GM23248 (cell line): ENCODE measurements around the gene ADM2. TPM values are rescaled to one million over a fixed set of nuclear protein-coding genes. Genes with fewer than 3 reads are reported as not detected.

Experiments
- DNase-seq: peaks from one replicate; pipeline ENCODE4 v3.0.0-alpha.2; 2015
- H2AFZ ChIP-seq: fragments of 200-600 bp; sonication (generic); 2 replicates; pipeline ENCODE4 v1.6.1; 2016; ENCODE audit warnings: antibody characterized with exemption
- H3F3A ChIP-seq: fragments of 200-600 bp; sonication (generic); 2 replicates; pipeline ENCODE4 v1.6.1; 2016; ENCODE audit warnings: mild to moderate bottlenecking, antibody characterized with exemption, mixed run types; ENCODE audit not compliant: insufficient read depth
- H3K27ac ChIP-seq: fragments of 200-600 bp; sonication (generic); 2 replicates; pipeline ENCODE4 v1.5.1; 2016; ENCODE audit warnings: mild to moderate bottlenecking
- H3K27me3 ChIP-seq: fragments of 200-600 bp; sonication (generic); replicated peaks from 2 replicates; pipeline ENCODE4 v1.6.1; 2016; ENCODE audit warnings: mild to moderate bottlenecking; ENCODE audit not compliant: insufficient read depth
- H3K36me3 ChIP-seq: fragments of 200-600 bp; sonication (generic); 2 replicates; pipeline ENCODE4 v1.6.1; 2016; ENCODE audit warnings: low read depth, mild to moderate bottlenecking
- H3K4me1 ChIP-seq: fragments of 200-600 bp; sonication (generic); 2 replicates; pipeline ENCODE4 v1.6.1; 2016; ENCODE audit warnings: mild to moderate bottlenecking; ENCODE audit not compliant: insufficient read depth
- H3K4me2 ChIP-seq: fragments of 200-600 bp; sonication (generic); one replicate; pipeline ENCODE4 v1.6.1; 2016; ENCODE audit warnings: mild to moderate bottlenecking; ENCODE audit not compliant: unreplicated experiment
- H3K4me3 ChIP-seq: fragments of 200-600 bp; sonication (generic); 2 replicates; pipeline ENCODE4 v1.5.1; 2016; ENCODE audit warnings: mild to moderate bottlenecking
- H3K79me2 ChIP-seq: fragments of 200-600 bp; sonication (generic); 2 replicates; pipeline ENCODE4 v1.6.1; 2016; ENCODE audit warnings: mild to moderate bottlenecking; ENCODE audit not compliant: insufficient read depth
- H3K9ac ChIP-seq: fragments of 200-600 bp; sonication (generic); 2 replicates; pipeline ENCODE4 v1.6.1; 2016; ENCODE audit warnings: mild to moderate bottlenecking
- H3K9me2 ChIP-seq: fragments of 200-600 bp; sonication (generic); 2 replicates; pipeline ENCODE4 v1.6.1; 2016; ENCODE audit warnings: mixed run types, mild to moderate bottlenecking, moderate library complexity; ENCODE audit not compliant: insufficient read depth
- H3K9me3 ChIP-seq: fragments of 200-600 bp; sonication (generic); one replicate; pipeline ENCODE4 v1.6.1; 2017; ENCODE audit warnings: low read depth
- H4K20me1 ChIP-seq: fragments of 200-600 bp; sonication (generic); 2 replicates; pipeline ENCODE4 v1.6.0; 2016; ENCODE audit not compliant: insufficient read depth
- EZH2 ChIP-seq: fragments of 200-600 bp; sonication (generic); IDR thresholded peaks from 2 replicates; pipeline ENCODE4 v1.6.1; 2018; ENCODE audit warnings: antibody characterized with exemption, mild to moderate bottlenecking; ENCODE audit not compliant: insufficient read depth, poor library complexity, severe bottlenecking
- EZH2phosphoT487 ChIP-seq: fragments of 200-600 bp; sonication (generic); IDR thresholded peaks from 2 replicates; pipeline ENCODE4 v1.6.1; 2018; ENCODE audit warnings: antibody characterized with exemption, moderate library complexity, mild to moderate bottlenecking, low read depth; ENCODE audit not compliant: insufficient read depth
- WGBS, 2 experiments: methylation state at CpG; one replicate each; pipeline ENCODE4 v1.1.6; 2015 to 2017; ENCODE audit warnings: low lambda C conversion rate in 2 of 2, low coverage in 1 of 2; ENCODE audit errors: missing lambda C conversion rate in 2 of 2; 5-methylcytosine and 5-hydroxymethylcytosine counted together
- in situ Hi-C: fragments of 300-500 bp; cut with MboI; formaldehyde crosslinking; loops from 2 replicates; pipeline ENCODE4 v1.15.0; 2020
- polyA plus RNA-seq: library from polyadenylated mRNA; unstranded; fragments of >200 nt; fragmentation: Nextera tagmentation; extraction: Ambion mirVana; gene quantifications from 2 replicates; pipeline ENCODE4 v1.2.1, GENCODE V29; 2016
- total RNA-seq: library from RNA; depleted of rRNA; stranded (reverse); fragments of >200 nt; shearing (Covaris generic); gene quantifications from 2 replicates; pipeline ENCODE4 v1.2.3, GENCODE V29; 2014

ADM2 gene
- total and polyA plus RNA-seq, 2 experiments from 2014 or later = 11.6 to 15.2 TPM

GRCh38 chr22:50488006-50488677 is 6.8 kb downstream of the ADM2 start:
- DNase-seq = no peak
- H3K4me2 ChIP-seq = no peak overlapping the region
- H3K27me3 ChIP-seq = no peaks in the 10 kb centered on the region
- in situ Hi-C loops = no loop called here
- H3K27ac ChIP-seq = no peak overlapping the region
- H3K79me2 ChIP-seq = no peaks in the 10 kb centered on the region
- 70 to 75% methylated on average over 8 to 18 of the region's 18 CpGs for WGBS, 2 experiments
- no peaks in the 10 kb centered on the region for H3K36me3 ChIP-seq
- H3F3A ChIP-seq = no peaks in the 10 kb centered on the region
- no peaks in the 10 kb centered on the region for H3K9me2 ChIP-seq
- no peaks in the 10 kb centered on the region for H3K4me1 ChIP-seq
- H2AFZ ChIP-seq = no peak overlapping the region
- no peak for TF ChIP-seq EZH2
- TF ChIP-seq EZH2phosphoT487 = no peak
- no peak overlapping the region for H3K4me3 ChIP-seq
- no peak overlapping the region for H3K9ac ChIP-seq
- no peaks in the 10 kb centered on the region for H4K20me1 ChIP-seq
- no peaks in the 10 kb centered on the region for H3K9me3 ChIP-seq

GRCh38 chr22:50488886-50489285 is 7.5 kb downstream of the ADM2 start:
- H3K9ac ChIP-seq = no peak overlapping the region
- H3K36me3 ChIP-seq = no peaks in the 10 kb centered on the region
- H3K27ac ChIP-seq = no peak overlapping the region
- H2AFZ ChIP-seq = no peak overlapping the region
- 69 to 78% methylated on average over 11 to 19 of the region's 19 CpGs for WGBS, 2 experiments
- TF ChIP-seq EZH2 (no peak), EZH2phosphoT487 (no peak)
- in situ Hi-C loops = no loop called here
- no peak overlapping the region for H3K4me2 ChIP-seq
- H3K4me1 ChIP-seq = no peaks in the 10 kb centered on the region
- no peaks in the 10 kb centered on the region for H3K9me2 ChIP-seq
- H3K9me3 ChIP-seq = no peaks in the 10 kb centered on the region
- no peak for DNase-seq
- H4K20me1 ChIP-seq = no peaks in the 10 kb centered on the region
- no peak overlapping the region for H3K4me3 ChIP-seq
- H3F3A ChIP-seq = no peaks in the 10 kb centered on the region
- no peaks in the 10 kb centered on the region for H3K27me3 ChIP-seq
- H3K79me2 ChIP-seq = no peaks in the 10 kb centered on the region

DNA sequence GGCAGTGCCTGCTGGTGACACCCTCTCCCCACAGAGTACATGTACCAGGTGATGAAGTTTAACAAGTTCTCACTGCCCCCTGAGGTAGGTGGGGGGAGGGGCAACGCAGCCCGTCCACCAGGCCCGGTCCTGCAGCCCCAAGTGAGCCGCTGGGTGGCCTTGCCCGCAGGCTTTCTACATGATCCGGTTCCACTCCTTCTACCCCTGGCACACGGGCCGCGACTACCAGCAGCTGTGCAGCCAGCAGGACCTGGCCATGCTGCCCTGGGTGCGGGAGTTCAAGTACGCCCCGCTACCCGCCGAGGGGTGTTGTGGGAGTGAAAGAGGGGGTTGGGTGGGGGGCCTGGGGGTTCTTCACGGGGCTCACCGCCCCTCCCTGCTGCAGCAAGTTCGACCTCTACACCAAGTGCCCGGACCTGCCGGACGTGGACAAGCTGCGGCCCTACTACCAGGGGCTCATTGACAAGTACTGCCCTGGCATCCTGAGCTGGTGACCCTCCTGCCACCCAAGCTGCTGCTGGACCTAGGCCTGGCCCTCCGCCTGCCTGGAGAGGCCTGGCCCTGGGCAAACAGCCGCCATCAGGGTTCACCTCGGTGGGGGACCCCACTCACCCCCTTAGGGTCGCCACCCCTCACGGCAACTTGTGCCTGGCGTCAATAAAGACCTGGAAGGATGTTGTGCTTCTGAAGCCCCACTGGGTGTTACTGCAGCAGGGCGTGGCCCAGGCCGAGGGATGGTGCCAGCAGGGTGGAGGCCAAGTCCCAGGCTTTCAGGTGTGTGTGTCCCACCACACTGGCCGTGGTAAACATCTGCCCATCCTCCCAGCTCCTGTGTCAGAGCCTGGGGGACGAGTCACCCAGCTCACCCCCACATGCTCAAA is 8.3 kb downstream of the ADM2 start:
- TF ChIP-seq EZH2 (no peak), EZH2phosphoT487 (no peak)
- Histone ChIP-seq H3K79me2 (no peaks in the 10 kb centered on the region), H3K36me3 (no peaks in the 10 kb centered on the region), H3K27ac (no peak overlapping the region), H2AFZ (no peak overlapping the region), H3K4me3 (no peak overlapping the region), H3K9me3 (no peaks in the 10 kb centered on the region), H3F3A (no peaks in the 10 kb centered on the region), H3K9me2 (no peaks in the 10 kb centered on the region), H4K20me1 (no peaks in the 10 kb centered on the region), H3K4me2 (no peak overlapping the region), H3K27me3 (no peaks in the 10 kb centered on the region), H3K4me1 (no peaks in the 10 kb centered on the region), H3K9ac (no peak overlapping the region)
- no peak for DNase-seq
- in situ Hi-C loops = no loop called here
- WGBS, 2 experiments = 71 to 74% methylated on average over 25 to 28 of the region's 31 CpGs

GRCh38 chr22:50490531-50491308 is 9.4 kb downstream of the ADM2 start:
- no peaks in the 10 kb centered on the region for H3K27me3 ChIP-seq
- 80 to 81% methylated on average over 27 of the region's 27 CpGs for WGBS, 2 experiments

More at GRCh38 chr22:50490531-50491308, 9.4 kb downstream of the ADM2 start:
- in situ Hi-C loops = no loop called here
- Histone ChIP-seq H3K4me3 (no peak overlapping the region), H4K20me1 (no peaks in the 10 kb centered on the region), H2AFZ (no peak overlapping the region), H3K9me2 (no peaks in the 10 kb centered on the region), H3F3A (no peaks in the 10 kb centered on the region), H3K79me2 (no peaks in the 10 kb centered on the region), H3K36me3 (no peaks in the 10 kb centered on the region), H3K27ac (no peak overlapping the region), H3K4me2 (no peak overlapping the region), H3K4me1 (no peaks in the 10 kb centered on the region), H3K9me3 (no peaks in the 10 kb centered on the region), H3K9ac (no peak overlapping the region)
- TF ChIP-seq EZH2 = no peak
- no peak for TF ChIP-seq EZH2phosphoT487
- no peak for DNase-seq
